ENCODE data around the gene PTPRN2. TPM values are rescaled to one million over a fixed set of nuclear protein-coding genes. Genes with fewer than 3 reads are reported as not detected.

PTPRN2 gene
- total and polyA plus RNA-seq, 9 of the 15 experiments (the other 6 are each of a cell fraction or from before 2014, with no cell fraction given), result not detected

DNA sequence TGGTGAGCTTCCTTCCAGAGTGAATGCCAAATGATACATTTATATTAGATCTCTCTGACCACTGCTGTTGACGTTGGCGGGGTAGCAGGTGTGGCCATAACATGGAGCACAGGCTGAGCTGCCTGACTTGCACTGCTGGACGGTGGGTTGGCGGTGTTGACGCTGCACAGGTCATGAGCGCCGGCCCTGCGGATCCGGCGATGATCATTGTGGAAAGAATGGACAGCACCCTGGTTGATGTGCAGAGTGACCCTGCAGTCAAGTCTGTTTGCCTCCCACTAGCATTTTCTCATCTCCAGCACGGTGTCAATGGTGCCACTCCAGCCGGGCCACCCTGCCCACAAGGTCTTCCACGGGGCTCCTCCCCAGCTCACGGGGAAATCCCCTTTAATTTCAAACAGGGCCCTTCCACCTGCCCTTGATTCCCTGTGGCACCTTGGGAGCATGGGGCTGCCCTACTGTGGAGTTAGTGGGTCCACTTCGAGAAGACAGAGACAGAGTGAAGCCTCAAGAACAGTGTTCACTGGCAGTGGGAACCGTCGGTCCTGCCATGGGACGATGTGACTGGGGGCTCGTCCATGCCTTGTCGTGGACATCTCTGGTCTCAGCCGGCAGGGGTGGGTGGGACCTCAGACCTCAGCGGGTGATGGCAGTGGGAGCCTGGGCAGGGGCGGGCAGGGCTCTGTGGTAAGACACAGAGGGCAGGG lies 613.5 kb downstream of the PTPRN2 start (continued):
- TF ChIP-seq, protein P1, sequence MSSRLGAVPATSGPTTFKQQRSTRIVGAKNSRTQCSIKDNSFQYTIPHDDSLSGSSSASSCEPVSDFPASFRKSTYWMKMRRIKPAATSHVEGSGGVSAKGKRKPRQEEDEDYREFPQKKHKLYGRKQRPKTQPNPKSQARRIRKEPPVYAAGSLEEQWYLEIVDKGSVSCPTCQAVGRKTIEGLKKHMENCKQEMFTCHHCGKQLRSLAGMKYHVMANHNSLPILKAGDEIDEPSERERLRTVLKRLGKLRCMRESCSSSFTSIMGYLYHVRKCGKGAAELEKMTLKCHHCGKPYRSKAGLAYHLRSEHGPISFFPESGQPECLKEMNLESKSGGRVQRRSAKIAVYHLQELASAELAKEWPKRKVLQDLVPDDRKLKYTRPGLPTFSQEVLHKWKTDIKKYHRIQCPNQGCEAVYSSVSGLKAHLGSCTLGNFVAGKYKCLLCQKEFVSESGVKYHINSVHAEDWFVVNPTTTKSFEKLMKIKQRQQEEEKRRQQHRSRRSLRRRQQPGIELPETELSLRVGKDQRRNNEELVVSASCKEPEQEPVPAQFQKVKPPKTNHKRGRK (tag; IDR thresholded peaks at IDR 0.05), result no peak
- no peak for TF ChIP-seq KLF16 (IDR thresholded peaks at IDR 0.05)
- TF ChIP-seq ETV1 (tag; conservative IDR thresholded peaks at IDR 0.05; ENCODE audit: low read depth), result no peak
- no peak for TF ChIP-seq BRD9 (IDR thresholded peaks at IDR 0.05; ENCODE audit: low read depth, partially characterized antibody)
- TF ChIP-seq ZNF232 (CRISPR knock-in tag; IDR thresholded peaks at IDR 0.05), result no peak
- TF ChIP-seq ILF3 (IDR thresholded peaks at IDR 0.05; ENCODE audit: borderline replicate concordance), result no peak
- no peak for TF ChIP-seq CREM (IDR thresholded peaks at IDR 0.05; ENCODE audit: low read depth)

DNA sequence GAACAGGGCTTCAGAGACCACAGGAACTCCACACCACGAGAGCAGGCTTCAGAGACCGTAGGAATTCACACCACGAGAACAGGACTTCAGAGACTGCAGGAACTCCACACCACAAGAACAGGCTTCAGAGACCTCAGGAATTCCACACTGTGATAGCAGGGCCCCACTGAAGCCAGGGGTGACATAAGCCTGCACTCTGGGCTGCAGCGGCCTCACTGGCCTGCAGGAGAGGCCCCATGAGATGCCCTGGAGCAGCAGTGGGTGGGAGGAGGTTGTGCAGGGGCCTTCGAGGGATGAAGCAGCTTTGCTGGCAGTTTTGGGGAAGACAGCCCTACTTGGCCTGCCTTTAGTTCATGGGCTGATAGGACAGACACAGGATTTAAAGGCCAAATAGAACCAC lies 614.7 kb downstream of the PTPRN2 start:
- H3K9ac ChIP-seq (ENCODE audit: insufficient read depth in 1 of 2, low read depth in 2 of 2, low read length in 2 of 2), result no peak overlapping the region
- no peaks in the 10 kb centered on the region for H3K4me1 ChIP-seq (replicated peaks in 1 of 2; ENCODE audit: control insufficient read depth in 2 of 2, insufficient read depth in 2 of 2, low read length in 2 of 2)
- in situ Hi-C loops (cut with MboI) (no loop called here), intact Hi-C loops (cut with micrococcal nuclease) (no loop called here)
- H3K27me3 ChIP-seq (ENCODE audit: control insufficient read depth in 2 of 2, insufficient read depth in 2 of 2, low read length in 2 of 2), result peaks cover 8 to 47% of the 10 kb centered on the region in 2 experiments; a peak in 4 of 5 replicates
- no peaks in the 10 kb centered on the region for H3K9me1 ChIP-seq (ENCODE audit: control insufficient read depth, insufficient read depth, low read length)
- ChIA-PET CTCF (ENCODE audit: low intra/inter-chr PET ratio) (no interaction called here), POLR2A (no interaction called here)
- no peaks in the 10 kb centered on the region for H3K79me2 ChIP-seq (ENCODE audit: control insufficient read depth, insufficient read depth, low read length)
- 0 out of 2 replicates have a peak, but pooled peaks cover 10% of the 10 kb centered on the region for H4K20me1 ChIP-seq (replicated peaks; ENCODE audit: control insufficient read depth, insufficient read depth, low read length)
- no peak overlapping the region for H2AFZ ChIP-seq (ENCODE audit: low read depth, low read length)
- no peak overlapping the region for H3K4me2 ChIP-seq (ENCODE audit: insufficient read depth, low read length)
- no TSS peak for BruUV-seq (replicated peaks)
- H3K36me3 ChIP-seq (ENCODE audit: control insufficient read depth, insufficient read depth, low read length), result no peaks in the 10 kb centered on the region
- H3K4me3 ChIP-seq, result no peak overlapping the region
- no peak for DNase-seq (ENCODE audit: extremely low read depth in 1 of 4, low spot score in 3 of 4)
- peak; percentile 60; the same call in 2 of the 3 replicates for ATAC-seq
- no peaks in the 10 kb centered on the region for H3K9me3 ChIP-seq (replicated peaks; ENCODE audit: control insufficient read depth, insufficient read depth, low read depth, low read length)
- no peak overlapping the region for H3K27ac ChIP-seq (ENCODE audit: extremely low read depth, low read depth, low read length)
- WGBS (ENCODE audit: insufficient coverage, low coverage, missing lambda C conversion rate), result 0% methylated on average over 5 of the region's 5 CpGs
- peak; percentile 49 for FAIRE-seq
- TF ChIP-seq BRCA1 (IDR thresholded peaks at IDR 0.05) (no peak), BRCA1 (CRISPR knock-in tag; IDR thresholded peaks at IDR 0.05) (no peak), EP300 (IDR thresholded peaks at IDR 0.05; ENCODE audit: low read length) (no peak), ZNF75A (CRISPR knock-in tag; IDR thresholded peaks at IDR 0.05) (no peak), ZNF445 (CRISPR knock-in tag; IDR thresholded peaks at IDR 0.05; ENCODE audit: low read depth) (no peak), ZFP30 (CRISPR knock-in tag; IDR thresholded peaks at IDR 0.05; ENCODE audit: borderline replicate concordance) (no peak), ILK (tag; IDR thresholded peaks at IDR 0.05; ENCODE audit: borderline replicate concordance, low read depth) (no peak), NONO (IDR thresholded peaks at IDR 0.05; ENCODE audit: low read depth in 2 of 2, low read length in 1 of 2) (no peak), STAT5B (CRISPR knock-in tag; IDR thresholded peaks at IDR 0.05) (no peak)
- TF ChIP-seq, protein P2, sequence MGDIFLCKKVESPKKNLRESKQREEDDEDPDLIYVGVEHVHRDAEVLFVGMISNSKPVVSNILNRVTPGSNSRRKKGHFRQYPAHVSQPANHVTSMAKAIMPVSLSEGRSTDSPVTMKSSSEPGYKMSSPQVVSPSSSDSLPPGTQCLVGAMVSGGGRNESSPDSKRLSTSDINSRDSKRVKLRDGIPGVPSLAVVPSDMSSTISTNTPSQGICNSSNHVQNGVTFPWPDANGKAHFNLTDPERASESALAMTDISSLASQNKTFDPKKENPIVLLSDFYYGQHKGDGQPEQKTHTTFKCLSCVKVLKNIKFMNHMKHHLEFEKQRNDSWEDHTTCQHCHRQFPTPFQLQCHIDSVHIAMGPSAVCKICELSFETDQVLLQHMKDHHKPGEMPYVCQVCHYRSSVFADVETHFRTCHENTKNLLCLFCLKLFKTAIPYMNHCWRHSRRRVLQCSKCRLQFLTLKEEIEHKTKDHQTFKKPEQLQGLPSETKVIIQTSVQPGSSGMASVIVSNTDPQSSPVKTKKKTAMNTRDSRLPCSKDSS (IDR thresholded peaks at IDR 0.05; ENCODE audit: low read depth, partially characterized antibody), result no peak
- TF ChIP-seq, protein P3, sequence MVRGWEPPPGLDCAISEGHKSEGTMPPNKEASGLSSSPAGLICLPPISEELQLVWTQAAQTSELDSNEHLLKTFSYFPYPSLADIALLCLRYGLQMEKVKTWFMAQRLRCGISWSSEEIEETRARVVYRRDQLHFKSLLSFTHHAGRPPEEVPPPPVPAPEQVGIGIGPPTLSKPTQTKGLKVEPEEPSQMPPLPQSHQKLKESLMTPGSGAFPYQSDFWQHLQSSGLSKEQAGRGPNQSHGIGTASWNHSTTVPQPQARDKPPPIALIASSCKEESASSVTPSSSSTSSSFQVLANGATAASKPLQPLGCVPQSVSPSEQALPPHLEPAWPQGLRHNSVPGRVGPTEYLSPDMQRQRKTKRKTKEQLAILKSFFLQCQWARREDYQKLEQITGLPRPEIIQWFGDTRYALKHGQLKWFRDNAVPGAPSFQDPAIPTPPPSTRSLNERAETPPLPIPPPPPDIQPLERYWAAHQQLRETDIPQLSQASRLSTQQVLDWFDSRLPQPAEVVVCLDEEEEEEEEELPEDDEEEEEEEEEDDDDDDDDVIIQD (CRISPR knock-in tag; IDR thresholded peaks at IDR 0.05), result no peak
